Measurements from ENCODE around the gene SNAP25. TPM values are rescaled to one million over a fixed set of nuclear protein-coding genes. Genes with fewer than 3 reads are reported as not detected.

The SNAP25 gene
- total RNA-seq, 2 experiments from 2014 or later = not detected

- CTCF ChIA-PET = no interaction called here
These were observed 52.0 kb downstream of the SNAP25 start for GRCh38 chr20:10270630-10271029.

GRCh38 chr20:10271494-10272219, 53.0 kb downstream of the SNAP25 start:
- no peak for ATAC-seq
- Mint-ChIP-seq H3K27me3 (no peaks in the 10 kb centered on the region), H3K36me3 (ENCODE audit: low read depth) (no peaks in the 10 kb centered on the region), H3K27ac (no peak overlapping the region), H3K4me3 (no peak overlapping the region), H3K4me1 (ENCODE audit: low read depth) (no peaks in the 10 kb centered on the region), H3K9me3 (no peaks in the 10 kb centered on the region)
- POLR2A ChIA-PET = no interaction called here
- intact Hi-C loops (cut with micrococcal nuclease) = no loop called here
- no peak for DNase-seq
- no peak for TF ChIP-seq CTCF (IDR thresholded peaks at IDR 0.05)
- CTCF ChIA-PET = no interaction called here

More at GRCh38 chr20:10270630-10271029, 52.0 kb downstream of the SNAP25 start:
- POLR2A ChIA-PET = no interaction called here
- Mint-ChIP-seq H3K27ac (no peak overlapping the region), H3K4me3 (no peak overlapping the region), H3K4me1 (ENCODE audit: low read depth) (no peaks in the 10 kb centered on the region), H3K36me3 (ENCODE audit: low read depth) (no peaks in the 10 kb centered on the region), H3K9me3 (no peaks in the 10 kb centered on the region), H3K27me3 (no peaks in the 10 kb centered on the region)
- no peak for DNase-seq
- intact Hi-C loops (cut with micrococcal nuclease) = no loop called here
- no peak for TF ChIP-seq CTCF (IDR thresholded peaks at IDR 0.05)
- ATAC-seq = no peak

GRCh38 chr20:10276878-10277580, 58.4 kb downstream of the SNAP25 start:
- H3K27ac Mint-ChIP-seq = no peak overlapping the region
- ChIA-PET POLR2A (no interaction called here), CTCF (no interaction called here)
- no peaks in the 10 kb centered on the region for H3K36me3 Mint-ChIP-seq (ENCODE audit: low read depth)
- no peak overlapping the region for H3K4me3 Mint-ChIP-seq
- no peaks in the 10 kb centered on the region for H3K9me3 Mint-ChIP-seq
- no peak for ATAC-seq
- no peak for TF ChIP-seq CTCF (IDR thresholded peaks at IDR 0.05)
- DNase-seq = no peak
- peaks cover 9% of the 10 kb centered on the region for H3K27me3 Mint-ChIP-seq
- intact Hi-C loops (cut with micrococcal nuclease) = no loop called here
- H3K4me1 Mint-ChIP-seq (ENCODE audit: low read depth) = no peaks in the 10 kb centered on the region

- intact Hi-C loops (cut with micrococcal nuclease) = no loop called here
- Mint-ChIP-seq H3K27me3 (peaks cover 9% of the 10 kb centered on the region), H3K4me3 (no peak overlapping the region), H3K9me3 (no peaks in the 10 kb centered on the region), H3K27ac (no peak overlapping the region), H3K36me3 (ENCODE audit: low read depth) (no peaks in the 10 kb centered on the region), H3K4me1 (ENCODE audit: low read depth) (no peaks in the 10 kb centered on the region)
- ChIA-PET POLR2A (no interaction called here), CTCF (no interaction called here)
- TF ChIP-seq CTCF (IDR thresholded peaks at IDR 0.05) = no peak
- DNase-seq (no peak), ATAC-seq (no peak)
These were observed 59.0 kb downstream of the SNAP25 start for GRCh38 chr20:10277616-10278015.

GRCh38 chr20:10278412-10278811, 59.8 kb downstream of the SNAP25 start:
- DNase-seq = no peak
- H3K9me3 Mint-ChIP-seq = no peaks in the 10 kb centered on the region
- CTCF ChIA-PET = no interaction called here
- no peaks in the 10 kb centered on the region for H3K4me1 Mint-ChIP-seq (ENCODE audit: low read depth)
- H3K27ac Mint-ChIP-seq = no peak overlapping the region
- no peak overlapping the region for H3K4me3 Mint-ChIP-seq
- no peak for TF ChIP-seq CTCF (IDR thresholded peaks at IDR 0.05)
- H3K36me3 Mint-ChIP-seq (ENCODE audit: low read depth) = no peaks in the 10 kb centered on the region
- H3K27me3 Mint-ChIP-seq = peaks cover 9% of the 10 kb centered on the region
- no peak for ATAC-seq
- intact Hi-C loops (cut with micrococcal nuclease) = no loop called here
- POLR2A ChIA-PET = no interaction called here
